IMR-90 (cell line): ENCODE measurements around the gene L3MBTL4.
A peak's percentile ranks its signal among the peaks of the same experiment; 100 is the strongest.

ENCODE experiments used
- CEBPB ChIP-seq: IDR thresholded peaks from 2 replicates; pipeline ENCODE4 v1.6.1; 2012; ENCODE audit warnings: low read depth, low read length, improper control_type of control experiment
- CTCF ChIP-seq: conservative IDR thresholded peaks from 2 replicates; pipeline ENCODE4 v1.5.1; 2012; ENCODE audit warnings: mild to moderate bottlenecking, low read depth, low read length, improper control_type of control experiment
- FOS ChIP-seq: fragments of 150-350 bp; IDR thresholded peaks from 2 replicates; pipeline ENCODE4 v1.6.1; 2016; ENCODE audit warnings: low read depth, low read length
- MAFK ChIP-seq: IDR thresholded peaks from 2 replicates; pipeline ENCODE4 v1.6.1; 2012; ENCODE audit warnings: low read depth, low read length, improper control_type of control experiment
- MAZ ChIP-seq: IDR thresholded peaks from 2 replicates; pipeline ENCODE4 v1.6.1; 2012; ENCODE audit warnings: low read depth, mild to moderate bottlenecking, low read length, improper control_type of control experiment, moderate library complexity, borderline replicate concordance
- MXI1 ChIP-seq: IDR thresholded peaks from 2 replicates; pipeline ENCODE4 v1.6.1; 2012; ENCODE audit warnings: low read depth, mild to moderate bottlenecking, low read length, moderate library complexity, borderline replicate concordance
- NFE2L2 ChIP-seq: fragments of 150-350 bp; IDR thresholded peaks from 2 replicates; pipeline ENCODE4 v1.6.1; 2016; ENCODE audit warnings: low read depth, mild to moderate bottlenecking, low read length
- POLR2A ChIP-seq: IDR thresholded peaks from 2 replicates; pipeline ENCODE4 v1.6.1; 2012; ENCODE audit warnings: mild to moderate bottlenecking, low read depth, low read length
- RAD21 ChIP-seq: IDR thresholded peaks from 2 replicates; pipeline ENCODE4 v1.6.1; 2012; ENCODE audit warnings: low read length, improper control_type of control experiment
- RCOR1 ChIP-seq: IDR thresholded peaks from 2 replicates; pipeline ENCODE4 v1.6.1; 2012; ENCODE audit warnings: mild to moderate bottlenecking, low read length, improper control_type of control experiment; ENCODE audit not compliant: insufficient replicate concordance
- RFX5 ChIP-seq: IDR thresholded peaks from 2 replicates; pipeline ENCODE4 v1.8.0; 2012; ENCODE audit warnings: low read depth, mild to moderate bottlenecking, low read length, moderate library complexity
- SMC3 ChIP-seq: fragments of 150-350 bp; IDR thresholded peaks from 2 replicates; pipeline ENCODE4 v1.6.1; 2016; ENCODE audit warnings: low read depth, mild to moderate bottlenecking, antibody characterized with exemption, low read length, moderate library complexity
- TF ChIP-seq, protein P1 (sequence below): fragments of 150-350 bp; IDR thresholded peaks from 2 replicates; pipeline ENCODE4 v1.6.1; 2016; ENCODE audit warnings: low read depth, mild to moderate bottlenecking, low read length, moderate library complexity, borderline replicate concordance

- TF ChIP-seq FOS (no peak), CTCF (no peak), MXI1 (no peak), RAD21 (no peak), POLR2A (no peak), RCOR1 (no peak), CEBPB (no peak), RFX5 (no peak), SMC3 (no peak), MAFK (peak; percentile 95), MAZ (no peak), NFE2L2 (no peak)
- TF ChIP-seq, protein P1, sequence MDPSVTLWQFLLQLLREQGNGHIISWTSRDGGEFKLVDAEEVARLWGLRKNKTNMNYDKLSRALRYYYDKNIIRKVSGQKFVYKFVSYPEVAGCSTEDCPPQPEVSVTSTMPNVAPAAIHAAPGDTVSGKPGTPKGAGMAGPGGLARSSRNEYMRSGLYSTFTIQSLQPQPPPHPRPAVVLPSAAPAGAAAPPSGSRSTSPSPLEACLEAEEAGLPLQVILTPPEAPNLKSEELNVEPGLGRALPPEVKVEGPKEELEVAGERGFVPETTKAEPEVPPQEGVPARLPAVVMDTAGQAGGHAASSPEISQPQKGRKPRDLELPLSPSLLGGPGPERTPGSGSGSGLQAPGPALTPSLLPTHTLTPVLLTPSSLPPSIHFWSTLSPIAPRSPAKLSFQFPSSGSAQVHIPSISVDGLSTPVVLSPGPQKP: no peak
These were observed 116.8 kb downstream of the L3MBTL4 start for GRCh38 chr18:6297875-6298274.
